Dermis microvascular lymphatic vessel endothelial cell (primary cell): ENCODE data around the gene SORBS1. TPM values are rescaled to one million over a fixed set of nuclear protein-coding genes. Genes with fewer than 3 reads are reported as not detected.

Experiments used
- DNase-seq, 2 donors: peaks; one replicate each; pipeline versions ENCODE4 v3.0.0 to v3.0.0-alpha.2; 2010; ENCODE audit warnings: low read depth in 2 of 2
- total RNA-seq: library from RNA; depleted of rRNA; stranded (reverse); fragments of >200 nt; gene quantifications from 2 replicates; pipeline ENCODE4 v1.2.1, GENCODE V29; 2014

The SORBS1 gene
- total RNA-seq, 1 donor from 2014 or later = 0.77 TPM

DNA sequence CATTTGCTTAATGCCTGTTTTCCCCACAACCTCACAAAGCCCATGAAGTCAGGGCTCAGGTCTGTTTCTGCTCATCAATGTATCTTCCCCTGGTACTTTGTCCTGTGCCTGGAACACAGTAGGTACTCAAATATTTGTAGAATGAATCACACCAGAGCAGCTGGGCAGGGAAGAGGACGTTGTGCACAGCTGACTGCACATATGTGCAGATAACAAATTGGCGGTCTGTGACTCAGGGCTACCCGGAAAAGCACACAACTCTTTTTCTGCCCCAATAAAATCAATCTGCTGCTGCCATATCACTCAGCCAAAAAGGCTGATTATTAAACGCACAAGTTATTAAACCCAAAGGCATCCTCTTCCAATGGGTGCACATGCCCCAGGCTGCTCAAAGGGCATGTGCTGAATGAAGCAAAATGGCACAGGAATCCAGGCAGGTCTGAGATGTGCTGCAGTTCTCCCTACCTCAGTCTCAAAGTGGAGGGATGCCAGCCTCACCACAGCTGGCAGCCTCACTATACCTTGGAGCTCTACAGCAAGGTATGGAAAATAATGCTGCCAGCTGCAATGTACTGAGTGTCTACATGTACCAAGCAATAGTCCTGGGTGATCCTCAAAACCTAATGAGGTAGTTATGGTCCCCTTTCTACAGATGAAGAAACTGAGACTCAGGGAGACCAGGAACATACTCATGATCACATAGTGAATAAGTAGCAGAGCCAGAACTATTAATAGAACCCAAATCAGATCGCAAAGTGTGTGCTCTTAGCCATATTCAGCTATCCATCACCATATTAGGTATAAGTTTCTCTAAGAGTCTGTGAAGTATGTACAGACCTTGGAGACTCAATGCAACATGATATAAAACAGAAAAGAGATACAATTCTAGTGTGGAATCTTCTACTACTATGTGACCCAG lies 43.4 kb downstream of the SORBS1 start:
- peak; percentile 9 to 81 for DNase-seq

DNA sequence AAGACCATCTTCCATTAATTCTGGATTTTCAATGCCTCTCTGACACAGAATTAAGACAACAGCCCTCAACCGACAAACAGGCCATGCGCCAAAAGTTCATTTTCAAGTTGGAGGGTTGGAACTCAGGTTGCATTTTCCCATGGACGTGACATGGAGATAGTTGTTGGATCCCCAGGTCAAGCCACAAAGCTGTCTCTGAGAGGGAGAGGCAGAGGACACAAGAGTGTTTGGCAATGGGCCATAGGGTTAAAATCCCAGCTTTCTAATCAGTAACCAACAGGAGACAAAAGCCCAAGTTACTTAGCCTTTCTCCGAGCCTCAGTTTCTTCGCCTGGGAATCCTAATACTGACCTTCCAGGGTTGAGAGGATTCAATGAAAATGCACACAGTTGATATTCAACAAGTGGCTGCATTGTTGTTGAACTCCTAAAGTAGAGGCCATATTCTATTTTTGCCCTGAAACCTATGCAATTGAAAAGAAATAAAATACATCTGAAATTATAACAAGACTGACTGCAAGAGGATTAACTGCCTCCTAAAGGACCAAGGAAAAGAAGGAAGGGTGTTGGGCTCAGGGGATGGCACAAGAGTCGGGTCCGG lies 44.3 kb downstream of the SORBS1 start:
- no peak for DNase-seq

DNA sequence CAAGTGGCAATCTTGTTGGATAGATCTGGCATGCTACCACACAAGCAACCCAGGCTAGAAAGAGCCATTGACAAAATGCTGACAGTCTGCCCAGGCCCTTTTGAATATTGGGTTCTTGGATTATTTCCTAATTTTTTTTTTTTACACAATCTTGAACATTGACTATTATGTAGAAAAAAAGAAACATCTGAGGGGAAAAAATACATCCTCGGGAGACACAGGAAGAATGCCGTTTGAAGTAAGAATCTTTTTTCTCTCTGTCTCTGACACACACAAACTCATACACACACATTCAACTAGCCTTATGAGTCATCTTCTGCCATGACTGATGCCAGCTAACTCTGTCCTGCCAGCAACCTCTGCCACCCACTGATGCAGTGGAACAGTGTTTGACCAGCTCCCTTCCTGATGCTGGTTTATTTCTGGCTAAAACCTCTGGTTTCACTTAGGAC lies 47.2 kb downstream of the SORBS1 start:
- peak; percentile 22 to 76 for DNase-seq

DNA sequence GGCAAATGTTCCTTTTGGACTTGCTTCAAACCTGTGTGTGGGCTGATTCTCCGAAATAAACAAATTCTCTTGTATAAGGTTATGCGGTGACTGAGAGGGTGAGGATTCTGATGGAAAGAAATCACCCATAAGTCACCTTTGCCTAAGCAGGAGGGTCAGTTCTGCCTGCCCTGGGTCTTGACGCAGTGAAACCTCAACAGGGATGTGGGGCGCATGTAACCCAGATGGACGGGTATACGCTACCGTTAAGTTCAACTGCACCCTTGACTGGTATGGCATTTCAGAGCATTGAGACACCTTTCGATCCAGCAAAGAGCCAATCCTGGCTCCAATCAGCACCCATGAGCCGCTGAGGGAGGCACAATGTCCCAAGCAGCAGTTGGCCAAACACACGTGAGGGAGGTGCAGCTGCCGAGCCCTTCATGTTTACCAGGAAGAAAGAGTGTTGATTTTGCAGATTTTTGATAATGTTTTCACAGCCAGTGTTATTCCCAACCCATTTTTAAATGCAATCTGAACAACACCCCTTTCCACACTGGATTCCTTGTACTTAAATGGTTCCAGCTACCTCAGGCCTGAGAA lies 48.1 kb downstream of the SORBS1 start:
- DNase-seq = peak in 1 of 2 donors; percentile 32

DNA sequence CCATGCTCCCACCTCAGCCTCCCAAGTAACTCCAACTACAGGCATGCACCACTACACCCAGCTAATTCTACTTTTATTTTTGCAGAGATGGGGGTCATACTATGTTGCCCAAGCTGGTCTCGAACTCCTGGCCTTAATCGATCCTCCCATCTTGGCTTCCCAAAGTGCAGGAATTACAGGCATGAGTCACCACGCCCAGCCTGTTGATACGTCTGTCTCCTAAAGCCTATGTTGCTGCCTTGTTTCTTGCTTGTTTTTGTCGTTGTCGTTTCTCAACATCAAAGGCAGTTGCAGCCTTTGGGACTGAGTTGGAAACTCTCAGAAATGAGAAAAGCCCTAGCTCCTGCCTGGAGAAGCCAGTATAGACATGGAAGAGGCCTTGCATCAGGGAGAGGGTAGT lies 49.9 kb downstream of the SORBS1 start:
- DNase-seq = no peak

DNA sequence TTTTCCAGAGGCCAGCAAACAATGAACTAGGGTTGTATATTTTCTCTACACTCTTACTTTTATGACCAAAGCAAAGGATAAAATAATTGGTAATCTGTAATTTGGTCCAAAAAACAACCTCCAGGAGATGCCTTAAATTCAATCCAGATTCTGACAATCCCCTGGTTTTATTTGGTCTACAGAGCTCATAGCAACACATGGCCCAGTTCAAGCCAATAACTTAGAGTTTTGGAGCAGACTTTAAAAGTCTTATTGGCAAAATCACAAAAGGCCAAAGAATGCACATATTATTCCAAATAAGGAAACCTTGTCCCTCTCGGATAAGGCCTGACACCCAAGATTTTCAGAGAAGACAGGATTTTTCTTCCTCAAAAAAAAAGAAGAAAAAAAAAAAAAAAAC lies 51.9 kb downstream of the SORBS1 start:
- DNase-seq = no peak

DNA sequence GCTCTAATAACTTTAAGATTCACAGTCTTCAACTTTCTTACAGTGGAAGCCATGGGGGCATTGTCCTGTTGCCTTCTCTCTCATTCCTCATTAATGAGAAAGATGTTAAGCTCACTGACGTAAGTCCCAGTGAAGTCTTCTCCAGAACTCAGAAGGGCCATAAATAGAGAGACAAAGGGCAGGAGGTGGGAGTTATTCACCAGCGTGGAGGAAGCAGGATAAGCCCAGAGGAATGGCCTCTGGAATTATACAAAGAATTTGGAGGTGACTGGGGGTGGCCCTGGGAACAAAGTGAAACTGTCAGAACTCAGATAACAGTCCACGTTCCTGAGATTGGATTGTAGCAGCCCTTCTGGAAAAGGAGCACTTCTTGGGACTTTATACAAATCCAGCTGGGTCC lies 52.4 kb downstream of the SORBS1 start:
- DNase-seq = peak in 1 of 2 donors; percentile 58

DNA sequence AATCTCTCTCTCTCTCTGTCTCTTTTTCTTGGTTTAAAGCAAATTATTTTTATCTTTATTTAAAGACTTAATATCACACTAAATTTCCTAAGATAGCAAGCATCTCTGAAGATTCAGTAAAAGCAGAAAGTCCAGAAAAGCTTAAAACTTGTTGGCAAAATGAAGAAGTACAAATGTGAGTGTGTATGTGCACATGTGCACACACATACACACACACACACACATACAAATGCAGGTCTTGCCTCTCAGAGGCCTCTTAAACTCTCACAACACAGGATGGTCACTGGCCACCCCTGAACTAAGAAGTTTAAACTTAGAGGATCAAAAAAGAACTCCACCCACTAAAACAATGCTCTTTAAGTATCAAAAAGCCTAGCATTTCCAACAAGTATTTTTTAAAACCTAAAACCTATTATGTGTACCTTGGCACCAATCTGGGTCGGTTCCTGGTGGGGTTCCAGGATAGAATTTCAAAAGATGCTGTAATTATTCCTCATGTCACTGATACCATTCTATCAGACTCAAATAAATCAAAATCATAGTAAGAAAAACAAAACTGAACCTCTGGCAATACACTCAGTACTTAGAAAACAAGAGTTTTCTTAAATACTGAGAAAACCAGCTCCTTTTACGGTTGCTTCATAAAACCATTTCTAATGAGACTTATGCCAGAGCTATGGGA lies 55.0 kb downstream of the SORBS1 start:
- DNase-seq = no peak

DNA sequence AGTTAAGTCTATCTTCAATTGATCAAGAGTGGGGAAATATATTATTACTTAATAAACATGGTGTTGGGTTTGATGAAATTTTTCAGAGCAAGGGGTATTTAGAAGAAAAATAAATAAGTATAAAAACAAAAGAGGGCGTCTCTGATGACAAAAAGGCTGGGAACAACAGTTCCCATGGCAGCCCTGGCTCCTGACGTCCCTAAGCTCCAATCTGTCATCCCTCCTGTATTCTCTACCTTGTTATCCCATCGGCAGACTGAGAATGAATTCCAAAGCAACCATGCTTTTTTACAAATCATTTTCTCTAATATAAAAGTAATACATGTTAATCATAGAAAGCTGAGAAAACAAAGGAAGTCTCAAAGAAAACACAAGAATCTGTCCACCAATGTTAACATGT lies 55.5 kb downstream of the SORBS1 start:
- peak in 1 of 2 donors; percentile 62 for DNase-seq

DNA sequence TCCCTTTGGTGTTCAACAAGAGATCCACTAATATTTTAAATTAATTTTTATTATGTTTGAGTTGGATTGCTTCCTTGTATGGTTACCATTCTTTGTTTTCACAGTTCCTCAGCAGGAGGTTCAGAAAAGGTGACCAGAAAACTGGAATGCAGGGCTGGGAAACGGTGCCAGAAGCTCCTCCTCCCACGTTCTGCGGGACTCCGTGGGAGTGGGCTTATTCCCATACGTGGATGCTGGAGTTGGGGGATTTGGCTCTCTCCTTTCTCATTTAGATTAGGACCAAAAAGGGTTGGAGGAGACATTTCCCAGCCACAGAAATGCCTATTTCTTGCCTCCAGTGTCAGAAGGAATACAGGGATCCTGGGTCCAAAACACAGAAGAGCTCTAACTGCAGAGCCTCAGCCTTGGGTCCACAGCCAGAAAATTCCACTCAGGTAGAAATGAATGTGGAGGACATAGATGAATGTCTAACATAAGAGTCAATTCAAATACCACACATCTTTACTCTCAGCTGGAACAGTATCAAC lies 56.0 kb downstream of the SORBS1 start:
- no peak for DNase-seq

DNA sequence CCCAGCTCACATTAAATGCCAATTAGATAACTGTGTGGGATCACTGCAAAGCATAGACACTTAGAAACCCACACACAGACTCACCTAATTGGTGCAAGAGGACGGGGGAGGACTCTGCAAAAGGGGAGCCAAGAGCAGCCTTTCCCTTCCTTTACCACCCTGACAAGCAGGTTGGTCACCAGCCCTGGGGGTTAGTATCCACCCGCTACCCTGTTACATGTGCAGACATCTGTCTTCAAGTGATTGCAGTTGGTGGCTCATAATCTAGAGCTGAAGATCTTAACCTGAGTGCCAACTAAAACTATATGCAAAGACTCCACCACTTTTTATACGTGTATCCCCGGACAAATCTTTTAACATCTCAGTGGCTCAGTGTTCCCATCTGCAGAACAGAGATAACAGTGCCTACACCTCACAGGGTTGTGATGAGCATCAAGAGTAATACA lies 56.9 kb downstream of the SORBS1 start:
- no peak for DNase-seq

DNA sequence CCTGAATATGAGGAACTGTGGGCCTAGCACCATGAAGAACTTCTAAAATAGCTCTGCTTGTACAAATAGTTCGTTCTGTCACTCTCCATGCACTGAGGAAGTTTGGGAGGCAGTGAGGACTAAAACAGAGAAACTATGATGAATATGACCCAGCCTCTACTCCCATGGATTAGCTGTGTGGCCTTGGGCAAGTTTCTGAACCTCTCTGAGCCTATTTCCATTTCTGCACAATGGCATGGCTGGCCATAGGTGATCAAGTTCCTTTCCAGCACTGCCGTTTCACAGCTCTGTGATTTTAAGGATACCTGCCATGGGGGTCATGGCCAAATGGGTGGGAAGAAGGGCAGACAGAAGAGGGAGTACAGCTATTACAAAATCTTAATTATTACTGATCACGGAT lies 57.6 kb downstream of the SORBS1 start:
- no peak for DNase-seq

DNA sequence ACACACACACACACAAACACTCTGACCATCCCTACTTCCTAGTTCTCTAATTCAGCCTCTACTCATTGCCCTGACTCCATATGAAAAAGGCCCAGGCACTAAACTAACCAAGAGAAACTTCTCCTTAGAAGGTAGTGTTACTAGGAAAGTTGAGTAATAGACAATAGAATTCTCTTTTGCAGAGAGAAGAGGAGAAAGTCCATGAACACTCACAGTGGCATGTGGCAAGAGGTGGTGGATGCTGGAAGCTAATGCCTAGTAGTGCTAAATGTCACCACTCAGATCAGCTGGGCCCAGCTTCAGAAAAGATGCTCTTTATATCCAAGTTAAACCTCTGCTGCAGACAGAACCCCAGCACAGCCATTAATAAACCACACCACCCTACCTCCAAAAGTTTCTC lies 58.2 kb downstream of the SORBS1 start:
- DNase-seq = no peak

DNA sequence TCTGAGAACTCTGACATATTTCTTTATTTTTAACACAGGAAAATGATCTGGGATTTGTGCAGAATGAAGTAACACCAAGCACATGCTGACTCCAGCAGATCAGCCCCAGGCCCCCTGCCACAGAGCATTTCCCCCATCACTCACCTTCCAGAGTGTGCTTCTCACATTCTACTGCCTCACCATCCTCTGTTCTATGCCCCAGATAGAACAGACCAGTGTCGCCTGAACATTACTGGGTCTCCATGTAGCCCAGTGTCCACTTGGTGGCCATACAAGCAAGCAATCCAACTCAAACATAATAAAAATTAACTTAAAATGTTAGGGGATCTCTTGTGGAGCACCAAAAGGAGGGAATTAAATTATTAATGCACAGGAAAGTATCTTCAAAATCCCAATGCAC lies 58.8 kb downstream of the SORBS1 start:
- no peak for DNase-seq

DNA sequence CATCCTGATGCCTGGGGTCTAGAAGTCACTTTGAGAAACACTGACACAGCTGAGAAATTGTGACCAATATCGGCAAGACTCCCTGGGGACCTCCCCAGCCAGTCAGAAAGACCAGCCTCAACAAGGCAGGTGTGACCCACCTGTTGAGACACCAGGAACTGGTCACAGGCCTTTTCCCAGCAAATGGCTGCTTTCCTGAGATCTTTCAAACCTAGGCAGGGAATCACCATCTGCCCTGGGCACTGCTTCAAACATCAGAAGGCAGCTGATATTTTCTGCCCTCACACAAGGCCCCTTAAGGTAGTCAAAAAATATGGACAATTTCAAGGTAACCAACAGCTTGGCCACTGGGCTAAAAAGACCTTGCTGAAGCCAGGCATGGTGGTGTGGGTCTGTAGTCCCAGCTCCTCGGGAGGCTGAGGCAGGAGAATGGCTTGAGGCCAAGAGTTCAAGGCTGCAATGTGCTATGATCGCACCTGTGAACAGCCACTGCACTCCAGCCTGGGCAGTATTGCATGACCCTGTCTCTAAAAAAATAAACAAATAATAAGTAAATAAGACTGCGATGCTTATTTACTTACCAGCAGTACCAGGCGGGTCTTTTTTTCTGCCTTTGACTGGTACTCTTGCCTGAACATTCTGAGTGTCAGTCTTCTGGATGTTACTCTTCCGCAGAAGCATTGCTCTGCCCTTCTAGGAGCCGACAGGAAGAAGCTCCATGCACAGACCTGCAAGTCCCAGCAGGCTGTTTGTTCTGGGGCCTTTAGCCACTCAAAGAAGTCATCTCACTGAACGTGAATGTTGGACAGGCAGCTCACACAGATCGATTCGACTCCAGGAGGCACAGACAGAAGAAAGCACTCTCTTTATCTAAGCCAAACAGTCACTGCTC lies 59.7 kb downstream of the SORBS1 start:
- no peak for DNase-seq

DNA sequence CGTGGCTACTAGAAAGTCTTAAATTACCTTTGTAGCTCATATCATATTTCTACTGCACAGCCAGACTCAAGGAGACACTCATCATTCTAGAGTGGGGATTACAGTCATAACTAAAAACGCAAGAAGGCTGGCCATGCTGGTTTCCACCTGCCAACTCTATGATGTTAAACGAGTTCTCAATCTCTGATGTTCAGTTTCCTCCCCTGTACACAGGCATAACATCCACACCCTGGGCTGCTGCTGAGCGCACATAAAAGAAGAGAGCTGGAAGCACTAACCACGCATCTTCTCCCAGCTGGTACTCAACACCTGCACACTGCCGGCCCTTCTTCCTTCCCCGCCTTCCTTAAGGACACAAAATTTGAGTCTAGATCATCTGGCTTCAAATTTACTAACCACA lies 60.5 kb downstream of the SORBS1 start:
- DNase-seq = no peak

DNA sequence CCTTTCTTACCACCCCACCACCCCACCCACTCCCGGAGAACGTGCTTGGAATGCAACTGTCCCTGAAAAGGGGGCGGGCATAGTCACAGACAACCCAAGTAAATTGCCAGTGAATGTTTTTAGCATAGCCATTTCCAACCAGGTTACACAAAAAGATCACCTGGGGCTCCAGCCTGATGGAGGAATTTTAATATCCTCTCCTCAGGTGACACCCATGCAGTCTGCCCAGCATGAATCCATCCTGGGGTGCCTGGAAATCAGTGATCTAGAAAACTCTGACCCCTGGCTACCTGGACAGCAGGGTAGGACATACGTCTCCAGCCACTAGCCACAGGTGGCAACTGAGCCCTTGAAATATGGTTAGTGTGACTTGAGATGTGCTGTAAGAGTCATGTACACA lies 61.1 kb downstream of the SORBS1 start:
- DNase-seq = no peak

DNA sequence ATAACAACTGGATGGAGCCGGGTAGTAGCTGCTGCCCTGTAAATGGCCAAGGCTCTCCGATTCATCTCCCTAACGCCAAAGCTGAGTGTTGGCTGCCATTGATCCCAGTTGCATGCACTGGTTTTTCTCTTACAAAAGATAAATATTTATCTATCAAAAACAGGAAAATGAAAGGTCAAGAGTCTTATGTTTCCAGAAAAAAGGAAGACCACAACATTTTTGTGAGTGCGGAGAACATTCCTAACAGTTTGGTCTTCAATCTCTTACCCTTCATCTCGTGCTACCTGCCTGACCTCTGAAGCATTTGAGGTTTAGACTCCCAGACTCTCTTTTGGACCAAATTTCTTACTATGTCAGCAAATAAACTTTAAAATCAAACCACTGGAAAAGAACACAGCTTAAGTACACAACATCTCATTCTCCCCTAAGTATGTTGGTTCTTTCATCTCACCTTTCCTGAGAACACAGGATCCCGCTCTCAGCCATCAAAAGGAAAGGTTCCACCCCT lies 61.6 kb downstream of the SORBS1 start:
- peak in 1 of 2 donors; percentile 55 for DNase-seq

DNA sequence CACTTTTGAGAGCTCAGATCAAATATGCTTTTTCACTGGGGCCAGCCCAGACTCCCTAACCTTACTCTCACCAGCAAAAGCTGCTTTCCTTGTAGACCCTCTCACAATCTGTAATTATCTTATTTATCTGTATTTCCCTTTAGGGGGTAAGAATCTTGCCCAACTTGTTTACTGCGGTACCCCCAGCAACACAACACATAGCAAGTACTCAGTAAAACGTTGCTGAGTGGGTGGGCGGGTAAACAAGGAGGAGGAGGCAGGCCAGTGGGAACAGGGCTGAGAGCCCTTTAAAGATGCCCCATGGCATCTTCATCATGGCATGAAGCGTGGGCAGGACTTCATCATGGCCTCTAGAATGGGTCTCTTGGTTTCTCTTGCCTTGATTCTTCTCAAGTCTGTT lies 64.2 kb downstream of the SORBS1 start:
- no peak for DNase-seq

DNA sequence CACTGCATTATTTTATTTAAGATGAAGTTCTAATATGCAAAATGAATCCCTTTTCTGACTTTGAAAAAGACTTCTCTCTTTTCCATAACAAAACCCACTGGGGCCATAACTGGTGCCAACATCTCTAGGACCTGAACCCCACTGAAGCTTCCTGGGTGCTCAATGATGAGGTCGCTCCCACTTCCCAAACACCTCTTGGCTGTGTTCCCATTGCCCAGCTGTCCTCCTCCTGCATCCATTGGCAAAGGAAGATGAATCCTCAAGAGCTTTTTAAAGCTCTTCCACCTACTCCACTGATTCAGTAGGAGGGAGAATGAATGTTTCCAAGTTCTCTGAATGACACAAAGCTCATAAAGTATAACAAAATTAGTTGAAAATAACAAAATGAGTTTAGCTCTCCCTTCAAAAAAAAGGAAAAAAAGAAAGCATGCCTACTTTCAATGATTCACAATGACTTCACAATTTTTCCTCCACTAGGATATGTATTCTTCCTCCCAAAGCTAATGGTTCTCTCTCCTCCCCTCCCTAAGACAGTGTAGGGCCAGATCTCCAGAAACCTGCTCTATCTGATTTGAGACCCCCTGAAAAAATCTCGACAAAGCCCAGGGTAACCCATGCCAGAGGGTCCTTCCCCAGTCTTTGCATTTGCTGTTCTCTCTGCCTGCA lies 64.8 kb downstream of the SORBS1 start:
- no peak for DNase-seq
